ENCODE data around the gene KISS1. TPM values are rescaled to one million over a fixed set of nuclear protein-coding genes. Genes with fewer than 3 reads are reported as not detected.

Gene KISS1
- total and polyA plus RNA-seq, 2 of the 4 experiments (the other 2 are of a cell fraction), result 11.7 to 27.3 TPM

GRCh38 chr1:204211046-204211445, 14.8 kb upstream of the KISS1 start:
- intact Hi-C loops (cut with micrococcal nuclease) (loop anchor here (5.0 kb wide), 1 partner anchor 86 kb away; no protein-coding TSS in a partner anchor), in situ Hi-C loops (cut with MboI; ENCODE audit: low sequenced_read_pairs) (loop anchor here (5.0 kb wide), 1 partner anchor 151 kb away; no protein-coding TSS in a partner anchor), dilution Hi-C loops (cut with HindIII; ENCODE audit: low sequenced_read_pairs, unreplicated experiment) (no loop called here)
- WGBS, 2 experiments (ENCODE audit: extremely low coverage in 2 of 2, insufficient read length in 1 of 2), result 37% methylated on average over 6 of the region's 7 CpGs; no CpG with 5 or more reads in 1 of the 2 experiments
- Histone ChIP-seq H3K23ac (ENCODE audit: low read depth, low read length) (peak overlapping the region; percentile 39; the same call in 1 of the 2 replicates), H3K4ac (ENCODE audit: low read depth, low read length) (no peak overlapping the region; the same call in 1 of the 2 replicates), H2AK9ac (replicated peaks; ENCODE audit: low read depth, low read length, poor library complexity) (peak overlapping the region; percentile 45), H3K36me3 (ENCODE audit: control insufficient read depth, insufficient read depth, low read length) (no peaks in the 10 kb centered on the region), H2BK20ac (ENCODE audit: low read depth, low read length) (no peak overlapping the region), H3K9ac (ENCODE audit: low read depth, low read length) (no peak overlapping the region), H4K5ac (ENCODE audit: low read depth, low read length) (no peak overlapping the region), H3K27ac (ENCODE audit: insufficient read depth, low read length) (no peak overlapping the region), H2BK120ac (ENCODE audit: low read depth, low read length) (no peak overlapping the region), H4K8ac (ENCODE audit: low read depth in 2 of 2, low read length in 2 of 2) (no peak overlapping the region), H3K56ac (ENCODE audit: extremely low read depth, insufficient read depth, low read length) (no peak overlapping the region), H3K27me3 (ENCODE audit: control insufficient read depth, insufficient read depth, low read length) (no peaks in the 10 kb centered on the region; the same call in 1 of the 2 replicates), H2BK15ac (ENCODE audit: low read depth, low read length) (no peak overlapping the region), H2BK5ac (ENCODE audit: low read depth, low read length, poor library complexity, severe bottlenecking) (no peak overlapping the region), H3K4me2 (ENCODE audit: low read depth, low read length) (no peak overlapping the region), H4K91ac (ENCODE audit: insufficient read depth, low read depth, low read length) (no peak overlapping the region), H3K18ac (ENCODE audit: low read depth, low read length) (no peak overlapping the region), H3K9me3 (ENCODE audit: control insufficient read depth, insufficient read depth, low read length) (no peaks in the 10 kb centered on the region), H3K79me1 (ENCODE audit: low read depth in 1 of 2, low read length in 2 of 2) (no peaks in the 10 kb centered on the region), H3K9me1 (ENCODE audit: insufficient read depth, low read length) (no peaks in the 10 kb centered on the region), H3K4me3 (ENCODE audit: insufficient read depth, low read depth, low read length) (no peak overlapping the region), H3K4me1 (ENCODE audit: control insufficient read depth, insufficient read depth, low read length) (0 out of 2 replicates have a peak, but pooled peaks cover 1% of the 10 kb centered on the region), H4K20me1 (ENCODE audit: insufficient read depth, low read length) (no peaks in the 10 kb centered on the region), H3K14ac (replicated peaks; ENCODE audit: low read depth, low read length) (no peak overlapping the region), H2AFZ (replicated peaks; ENCODE audit: low read length, poor library complexity) (peak overlapping the region; percentile 25), H2AK5ac (ENCODE audit: low read depth, low read length) (no peak overlapping the region)
- ChIA-PET POLR2A (ENCODE audit: unreplicated experiment) (no interaction called here), CTCF (interaction anchor here (2.0 kb wide), 1 partner anchor 13 kb away, joined by 5 read pairs; no protein-coding TSS in a partner anchor)
- ATAC-seq (ENCODE audit: low read depth) (no peak), DNase-seq (no peak)
- TF ChIP-seq RAD21 (IDR thresholded peaks at IDR 0.05; ENCODE audit: low read length) (no peak), NFE2L2 (IDR thresholded peaks at IDR 0.05; ENCODE audit: low read depth, low read length) (no peak), RFX5 (IDR thresholded peaks at IDR 0.05; ENCODE audit: low read depth, low read length) (no peak), RCOR1 (IDR thresholded peaks at IDR 0.05; ENCODE audit: insufficient replicate concordance, low read length) (no peak), MAZ (IDR thresholded peaks at IDR 0.05; ENCODE audit: borderline replicate concordance, low read depth, low read length) (no peak), SMC3 (IDR thresholded peaks at IDR 0.05; ENCODE audit: low read depth, low read length) (no peak), CTCF (conservative IDR thresholded peaks at IDR 0.05; ENCODE audit: low read depth, low read length) (no peak), USF2 (IDR thresholded peaks at IDR 0.05; ENCODE audit: low read depth, low read length) (no peak), BHLHE40 (IDR thresholded peaks at IDR 0.05; ENCODE audit: low read depth, low read length) (no peak), FOS (IDR thresholded peaks at IDR 0.05; ENCODE audit: low read depth, low read length) (no peak), CEBPB (IDR thresholded peaks at IDR 0.05; ENCODE audit: low read depth, low read length) (no peak), MXI1 (IDR thresholded peaks at IDR 0.05; ENCODE audit: borderline replicate concordance, low read depth, low read length) (no peak)
- no TSS peak for BruUV-seq (replicated peaks)

Measured in IMR-90 (cell line).